ENCODE data around the gene TMEM18.

Gene TMEM18

GRCh38 chr2:633371-633770, 43.8 kb downstream of the TMEM18 start:
- no peak for DNase-seq

DNA sequence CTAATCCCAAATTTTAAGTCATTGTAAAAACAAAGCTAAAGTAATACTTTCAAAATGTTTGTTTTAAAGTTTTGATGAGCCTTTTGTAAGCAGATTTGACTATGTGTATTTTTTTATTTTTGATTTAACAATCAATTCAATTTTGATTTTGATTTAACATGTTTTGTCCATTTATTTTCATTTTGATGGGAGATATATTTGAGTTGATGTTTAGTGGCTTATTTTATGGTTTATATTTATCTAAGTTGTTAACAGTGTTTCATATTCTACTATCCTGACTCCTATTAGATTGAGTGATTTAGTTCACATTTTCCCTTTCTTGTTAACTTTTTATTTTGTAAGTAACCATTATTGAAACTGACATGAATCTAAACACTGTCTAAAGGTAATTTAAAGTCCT, 44.7 kb downstream of the TMEM18 start:
- no peak for DNase-seq

DNA sequence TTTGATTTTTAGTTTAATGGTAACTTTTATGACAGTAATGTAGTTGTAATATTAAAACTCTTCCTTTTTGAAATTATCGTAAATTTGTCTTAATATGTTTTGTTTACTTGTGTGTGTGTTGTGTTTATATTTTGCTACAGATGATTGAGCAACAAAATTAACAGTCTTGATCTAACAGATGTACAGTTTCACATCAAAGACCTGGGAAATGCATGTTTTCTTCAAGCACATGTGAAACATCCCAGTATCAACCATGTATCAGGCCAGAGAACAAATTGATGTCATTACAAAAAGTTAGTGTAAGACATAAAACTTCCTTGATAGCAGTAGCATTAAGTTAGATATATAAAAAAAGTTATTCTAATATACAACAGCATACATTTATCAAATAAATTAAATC, 45.5 kb downstream of the TMEM18 start:
- no peak for DNase-seq

DNA sequence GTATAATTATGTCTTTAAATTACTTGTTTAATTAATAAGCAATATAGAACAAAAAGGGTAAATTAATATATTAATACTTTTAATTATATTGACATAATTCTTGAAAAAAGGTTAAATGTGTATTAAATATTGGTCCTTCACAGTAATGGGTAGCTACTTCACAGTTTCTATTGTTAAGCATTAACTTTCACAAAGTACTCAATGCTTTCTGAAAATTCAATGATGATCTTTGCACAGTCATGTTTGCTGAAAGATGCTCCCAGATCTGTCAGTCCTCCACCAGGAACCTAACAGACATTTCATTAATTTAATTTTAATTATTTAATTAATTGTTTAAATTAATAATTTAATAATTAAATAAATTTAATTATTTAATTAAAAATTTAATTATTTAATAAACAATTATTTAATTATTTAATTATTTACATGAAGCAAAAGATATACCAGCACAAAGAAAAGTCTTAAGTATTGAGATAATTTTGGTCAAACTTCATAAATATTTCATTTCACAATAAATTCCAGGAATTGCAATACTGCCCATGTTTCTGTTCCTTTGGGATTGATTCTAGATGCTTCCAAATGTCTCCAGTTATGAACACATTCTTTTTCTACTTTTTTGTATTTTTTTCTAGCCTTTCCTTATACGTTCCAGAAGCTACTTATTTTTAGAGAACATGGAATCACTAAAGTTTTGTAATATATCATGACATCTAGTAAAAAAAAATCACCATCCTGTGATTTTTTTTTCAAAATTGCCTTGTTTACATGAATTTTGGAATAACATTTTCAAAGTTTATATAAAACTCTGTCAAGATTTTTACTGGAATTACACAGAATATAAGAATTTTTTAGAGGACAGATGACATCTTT, 46.5 kb downstream of the TMEM18 start:
- DNase-seq, result no peak

GRCh38 chr2:629961-630360, 47.2 kb downstream of the TMEM18 start:
- DNase-seq, result no peak

- no peak for DNase-seq
Observed at GRCh38 chr2:628651-629050, 48.6 kb downstream of the TMEM18 start.

DNA sequence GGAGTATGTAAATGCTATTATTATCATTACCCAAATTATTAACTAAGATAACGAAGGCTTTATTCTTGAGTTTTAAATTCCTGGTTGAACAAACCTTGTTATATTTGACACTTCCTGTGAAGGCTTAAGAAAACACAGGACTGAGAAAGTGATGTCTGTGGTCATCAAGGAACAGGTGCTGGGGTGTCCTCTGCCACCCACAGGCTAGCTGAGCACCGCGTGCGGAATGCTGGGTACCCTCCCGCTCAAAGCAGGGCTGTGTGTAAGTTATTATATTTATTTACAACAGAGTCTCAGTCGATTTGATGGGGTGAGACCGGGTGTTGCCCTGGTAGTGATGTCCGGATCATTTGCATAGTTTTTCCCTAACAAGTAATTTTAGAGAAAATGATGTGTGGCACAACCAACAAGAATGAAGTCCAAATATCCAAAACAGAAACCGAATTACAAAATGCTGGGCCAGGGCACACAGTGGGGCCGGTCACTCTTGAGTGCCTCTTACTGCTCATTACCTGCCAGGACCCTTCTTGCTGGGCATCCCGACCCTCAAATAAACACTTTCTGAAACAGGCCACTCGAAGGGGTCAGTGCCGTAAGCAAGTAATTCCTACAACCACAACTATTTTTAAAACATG, 49.2 kb downstream of the TMEM18 start:
- DNase-seq, result no peak

DNA sequence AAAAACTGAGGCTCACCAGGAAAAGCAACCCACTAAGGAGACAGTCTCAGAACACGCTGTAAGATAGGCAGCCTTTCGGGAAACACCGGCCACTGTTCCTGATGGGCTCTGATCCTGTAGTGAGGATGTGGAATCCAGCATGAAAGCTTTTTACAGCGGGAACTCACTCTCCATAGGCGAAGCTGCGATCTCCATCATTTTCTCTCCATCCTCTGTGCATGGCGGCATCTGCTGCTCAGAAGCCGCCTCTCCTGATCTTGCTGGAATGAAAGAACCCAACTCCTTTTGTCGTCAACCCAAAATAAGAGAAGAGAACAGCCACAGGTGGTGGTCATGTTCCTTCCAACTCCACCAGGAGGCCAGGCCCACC, 49.9 kb downstream of the TMEM18 start:
- no peak for DNase-seq

GRCh38 chr2:626491-627339, 50.5 kb downstream of the TMEM18 start:
- no peak for DNase-seq

DNA sequence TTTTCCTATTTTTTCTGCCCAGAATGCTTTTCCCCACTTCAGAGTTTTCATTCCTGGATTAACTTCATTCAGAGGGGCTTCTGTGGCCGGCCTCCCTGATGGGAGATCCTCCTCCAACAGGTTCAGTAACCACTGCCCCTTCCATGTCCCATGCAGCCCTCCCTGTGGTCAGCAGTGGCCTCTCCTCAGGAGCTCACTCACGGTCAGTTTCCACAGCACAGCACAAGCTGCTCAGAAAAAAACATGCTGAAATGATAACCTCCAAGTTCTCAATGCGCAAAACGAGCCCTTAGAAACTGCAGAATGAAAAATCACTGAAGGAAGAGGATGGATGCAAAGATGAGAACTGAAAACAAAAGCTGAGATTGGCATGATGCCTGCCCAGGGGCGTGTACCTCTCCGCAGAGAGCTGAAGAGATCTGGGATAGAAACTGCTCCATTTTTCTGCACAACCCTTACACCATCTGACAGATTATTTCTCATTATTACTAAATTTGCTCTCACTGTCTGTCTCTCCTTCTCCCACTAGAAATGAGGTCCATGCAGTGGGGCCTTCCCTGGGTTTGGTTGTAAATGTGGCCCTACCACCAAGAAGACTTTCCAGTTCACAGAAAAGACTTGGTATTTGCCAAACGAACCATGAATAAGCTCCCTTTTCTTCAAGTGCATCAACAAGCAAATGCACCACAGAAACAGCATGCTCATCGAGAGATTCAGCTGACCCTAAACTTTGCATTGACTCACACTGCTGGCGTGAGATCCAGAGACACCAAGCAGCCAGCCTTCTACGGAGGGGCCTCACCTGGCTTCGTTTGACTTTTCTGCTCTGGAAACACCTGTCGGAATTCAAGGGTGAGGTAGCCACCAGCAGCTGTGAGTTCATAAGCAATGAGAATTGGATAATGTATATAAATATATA, 51.5 kb downstream of the TMEM18 start:
- no peak for DNase-seq

DNA sequence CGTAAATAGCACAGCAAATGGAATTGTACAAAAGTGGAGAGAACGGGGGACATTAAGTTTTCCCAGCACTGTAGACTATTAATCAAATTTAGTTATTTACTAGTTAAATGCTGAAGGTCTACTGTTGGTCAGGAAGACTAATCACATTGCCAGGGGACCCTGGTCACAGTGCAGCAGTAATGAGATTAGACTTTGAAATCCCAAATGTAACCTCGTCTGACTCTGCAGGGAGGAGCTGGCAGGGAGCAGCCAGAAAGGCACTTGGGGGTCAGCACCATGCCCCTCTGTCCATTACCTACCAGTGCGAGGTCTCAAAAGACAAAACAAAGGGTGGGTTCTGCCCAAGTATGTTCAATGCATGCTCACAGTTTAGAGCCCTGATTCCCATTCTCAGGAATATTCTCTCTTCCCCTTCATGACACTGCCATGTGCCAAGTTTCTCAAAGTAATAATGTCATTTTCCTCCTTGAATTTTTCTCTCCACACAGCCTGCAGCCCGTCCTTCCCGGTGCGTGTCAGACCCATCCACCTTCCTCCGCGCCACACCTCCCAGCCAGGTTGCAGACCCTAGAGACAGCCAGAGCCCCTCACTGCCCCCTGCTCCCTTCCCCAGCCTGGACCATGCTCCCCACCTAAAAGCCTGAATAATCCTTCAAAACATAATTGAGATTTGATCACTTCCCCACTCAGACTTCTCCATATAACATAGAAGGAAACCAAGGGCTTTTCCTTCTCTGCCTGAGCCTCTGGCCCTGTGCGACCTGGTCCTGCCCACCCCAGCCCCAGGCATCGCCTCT, 52.5 kb downstream of the TMEM18 start:
- no peak for DNase-seq

DNA sequence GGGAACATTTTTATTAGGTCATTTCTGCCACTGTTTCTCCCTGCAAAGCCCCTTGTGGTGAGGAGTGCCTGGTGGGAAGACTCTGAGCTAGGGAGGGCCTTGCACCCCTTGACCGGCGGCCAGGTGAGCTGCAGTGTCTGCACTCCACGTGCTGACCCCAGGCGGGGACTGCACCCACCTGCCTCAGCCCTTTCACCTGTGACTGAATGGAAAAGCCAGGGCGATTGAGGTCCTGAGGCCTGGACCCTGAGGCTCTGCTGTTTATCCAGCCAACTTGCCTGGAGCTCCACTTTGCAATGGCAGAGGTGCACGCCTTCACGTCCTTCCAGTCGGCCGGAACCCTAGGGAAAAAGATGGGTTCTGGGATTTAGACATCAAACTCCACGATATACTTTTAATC, 53.1 kb downstream of the TMEM18 start:
- DNase-seq, result no peak

DNA sequence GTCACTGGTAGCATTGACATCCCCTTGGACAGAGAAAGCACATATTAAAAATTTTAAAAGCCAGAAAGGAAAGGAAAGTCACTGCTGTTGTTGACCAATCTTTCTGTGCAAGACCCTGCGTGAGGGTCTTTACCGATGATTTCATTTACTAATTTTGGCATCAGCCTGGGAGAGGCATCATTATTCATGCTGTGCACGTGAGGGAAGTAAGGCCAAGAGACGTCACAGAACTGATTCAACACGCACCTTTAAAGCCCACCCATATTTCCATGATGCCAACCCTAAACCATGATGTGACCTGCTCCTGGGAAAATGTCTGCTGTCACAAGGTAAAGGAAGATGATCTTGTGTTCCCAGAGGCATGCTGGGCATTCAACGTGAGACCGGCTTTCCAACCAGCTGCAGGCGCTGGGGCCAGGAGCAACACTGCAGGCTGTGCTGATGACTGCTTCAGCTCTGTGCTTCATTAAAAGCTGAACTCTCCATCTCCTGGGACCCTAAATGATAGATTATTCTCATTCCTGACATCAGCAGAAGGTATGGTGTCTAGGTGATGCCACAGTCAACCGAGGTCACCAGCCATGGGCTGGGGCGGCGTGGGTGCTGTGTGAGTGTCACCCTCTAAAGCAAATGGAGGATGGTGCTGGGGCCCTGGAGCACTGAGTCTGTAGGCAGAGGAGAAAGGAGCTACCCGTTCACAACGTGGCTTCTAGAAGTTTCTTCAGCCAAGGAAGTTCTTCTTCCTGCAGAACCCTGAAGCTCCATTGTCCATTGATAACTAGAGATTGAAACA, 53.9 kb downstream of the TMEM18 start:
- DNase-seq, result no peak

GRCh38 chr2:622357-622756, 54.8 kb downstream of the TMEM18 start:
- no peak for DNase-seq

DNA sequence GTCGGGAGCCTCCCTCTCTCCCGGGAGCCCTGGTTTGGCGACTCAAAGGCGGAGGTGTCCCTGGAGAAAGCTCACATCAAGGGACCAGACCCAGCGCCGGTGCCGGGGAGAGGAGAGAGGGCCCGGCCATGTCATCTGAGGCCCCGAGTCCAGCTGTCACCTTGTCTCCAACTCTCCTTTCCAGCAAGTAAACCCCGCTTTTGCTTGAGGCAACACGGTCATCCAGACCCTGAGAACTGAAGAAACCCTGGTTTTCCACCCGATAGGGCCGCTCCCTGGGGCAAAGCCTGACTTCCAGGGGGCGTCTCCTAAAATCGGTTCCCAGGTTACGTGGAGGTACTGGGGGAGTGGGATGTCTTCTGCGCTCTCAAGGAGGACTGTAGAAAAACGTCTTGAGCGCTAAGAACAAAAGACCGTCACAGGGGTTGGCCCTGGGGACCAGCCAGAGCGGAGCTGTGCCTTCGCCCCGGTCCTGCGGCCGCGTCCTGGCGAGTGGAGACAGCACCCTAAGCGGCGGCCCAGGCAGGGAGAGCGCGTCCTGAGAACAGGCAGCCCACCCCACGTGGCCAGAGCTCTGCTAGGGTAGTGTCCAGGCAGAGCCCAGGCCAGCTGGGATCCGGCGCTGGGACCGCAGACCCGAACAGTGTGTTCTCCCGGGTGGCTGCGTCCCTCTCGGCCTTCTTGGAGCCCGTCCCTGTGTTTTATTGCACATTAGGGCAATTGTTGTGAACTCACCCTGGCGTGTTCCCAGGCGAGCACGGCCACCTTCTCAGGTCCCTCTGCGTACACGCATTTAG, 55.7 kb downstream of the TMEM18 start:
- no peak for DNase-seq

GRCh38 chr2:620471-621302, 56.5 kb downstream of the TMEM18 start:
- no peak for DNase-seq

DNA sequence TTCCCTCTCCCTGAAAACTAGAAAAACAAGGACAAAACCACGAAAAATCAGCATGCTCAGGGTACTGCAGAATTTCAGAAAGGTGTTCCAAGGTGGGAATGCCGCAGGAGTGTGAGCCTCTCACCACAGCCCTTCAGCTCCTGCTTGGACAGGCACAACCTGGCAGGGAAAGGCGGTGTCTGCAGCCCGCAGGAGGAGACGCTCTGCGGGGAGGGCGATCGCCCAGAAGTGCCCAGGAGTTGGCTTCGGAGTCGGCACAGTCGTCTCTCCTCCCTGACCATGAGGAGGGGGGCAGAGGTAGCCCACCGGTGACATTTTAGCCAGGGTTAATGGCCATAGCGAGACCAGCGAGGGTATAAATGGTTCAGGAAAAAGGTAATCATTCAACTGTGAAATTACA, 57.2 kb downstream of the TMEM18 start:
- DNase-seq, result no peak

DNA sequence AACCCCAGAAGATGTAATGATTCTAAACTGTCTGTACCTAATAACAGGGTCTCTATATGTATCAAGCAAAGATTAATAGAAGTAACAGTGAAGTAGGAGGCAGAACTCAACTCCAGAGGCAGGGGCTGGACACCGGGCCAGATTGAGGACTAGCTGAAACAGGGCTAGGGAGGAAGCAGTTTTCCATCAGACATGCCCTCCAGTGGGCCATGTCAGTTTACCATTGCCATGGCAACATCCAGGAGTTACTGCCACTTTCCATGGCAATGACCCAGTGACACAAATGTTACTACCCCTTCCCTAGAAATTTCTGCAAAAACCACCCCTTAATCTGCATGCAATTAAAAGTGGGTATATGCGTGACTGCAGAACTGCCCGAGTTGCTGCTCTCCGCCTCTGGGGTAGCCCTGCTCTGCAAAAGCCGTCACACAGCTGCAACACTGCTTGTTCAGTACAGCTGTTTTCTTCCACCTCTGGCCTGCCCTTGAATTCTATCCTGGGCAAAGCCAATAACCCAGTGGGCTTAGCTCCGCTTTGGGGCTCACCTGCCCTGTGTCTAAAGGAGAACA, 58.7 kb downstream of the TMEM18 start:
- DNase-seq, result no peak

DNA sequence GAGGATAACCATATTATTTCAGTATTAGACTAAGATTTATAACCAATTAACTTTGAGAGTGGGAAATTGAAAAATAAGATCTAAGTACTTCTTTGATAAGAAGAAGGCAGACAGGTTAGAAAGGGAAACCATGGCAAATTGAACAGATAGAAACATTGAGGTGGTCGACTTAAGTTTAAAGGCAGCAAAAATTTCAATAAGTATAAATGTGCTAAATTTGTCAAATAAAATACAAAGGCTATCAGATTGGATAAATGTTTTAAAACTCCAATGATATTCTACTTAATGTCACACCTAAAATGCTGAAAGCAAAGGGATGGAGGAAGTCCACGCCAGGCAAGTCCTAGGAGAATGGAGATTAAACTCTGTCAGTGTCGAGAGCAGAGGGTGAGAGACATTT, 59.2 kb downstream of the TMEM18 start:
- no peak for DNase-seq

Measured in activated CD4-positive, alpha-beta T cell treated with anti-CD3 and anti-CD28 coated beads for 48 hours (primary cell).